Mammary epithelial cell (primary cell): ENCODE results near the gene AP2A2.

Experiments
- CTCF ChIP-seq, 2 donors: IDR thresholded peaks in 1 of 2; conservative IDR thresholded peaks in 1 of 2; 2 replicates each; pipeline ENCODE4 v1.5.1; 2011 to 2012; ENCODE audit warnings: inconsistent platforms in 2 of 2, low read length in 2 of 2, mild to moderate bottlenecking in 2 of 2, control low read depth in 1 of 2, low read depth in 1 of 2; ENCODE audit not compliant: insufficient read depth in 1 of 2; ENCODE audit errors: extremely low read depth in 1 of 2
- EZH2 ChIP-seq: IDR thresholded peaks from 2 replicates; pipeline ENCODE4 v1.6.1; 2012; ENCODE audit warnings: low read length, inconsistent platforms, borderline replicate concordance

GRCh38 chr11:1043563-1044096 lies 118.0 kb downstream of the AP2A2 start:
- TF ChIP-seq CTCF (conservative IDR thresholded peaks at IDR 0.05 in 1 of 2, IDR thresholded peaks at IDR 0.05 in 1 of 2; ENCODE audit: extremely low read depth in 1 of 2, insufficient read depth in 1 of 2, low read depth in 1 of 2, low read length in 2 of 2) (no peak), EZH2 (no peak)
